GM12875 (cell line): ENCODE results near the gene C2orf76.

Experiments used
- H3K4me3 ChIP-seq: one replicate; pipeline ENCODE4 v1.5.1; 2011; ENCODE audit warnings: low read depth, low read length, control low read depth
- CTCF ChIP-seq: IDR thresholded peaks from 2 replicates; pipeline ENCODE4 v1.5.1; 2011; ENCODE audit warnings: low read depth, mild to moderate bottlenecking, control low read depth, inconsistent platforms, low read length, moderate library complexity, borderline replicate concordance; ENCODE audit not compliant: insufficient read depth

C2orf76 gene

GRCh38 chr2:119308793-119309330 lies 57.8 kb downstream of the C2orf76 start:
- no peak overlapping the region for H3K4me3 ChIP-seq
- no peak for TF ChIP-seq CTCF

GRCh38 chr2:119307419-119308140 lies 59.1 kb downstream of the C2orf76 start:
- TF ChIP-seq CTCF, result no peak
- no peak overlapping the region for H3K4me3 ChIP-seq

- no peak overlapping the region for H3K4me3 ChIP-seq
- no peak for TF ChIP-seq CTCF
Measured at GRCh38 chr2:119306196-119306590, 60.4 kb downstream of the C2orf76 start.

- no peak for TF ChIP-seq CTCF
- H3K4me3 ChIP-seq, result no peak overlapping the region
Measured at GRCh38 chr2:119305497-119306195, 61.0 kb downstream of the C2orf76 start.

DNA sequence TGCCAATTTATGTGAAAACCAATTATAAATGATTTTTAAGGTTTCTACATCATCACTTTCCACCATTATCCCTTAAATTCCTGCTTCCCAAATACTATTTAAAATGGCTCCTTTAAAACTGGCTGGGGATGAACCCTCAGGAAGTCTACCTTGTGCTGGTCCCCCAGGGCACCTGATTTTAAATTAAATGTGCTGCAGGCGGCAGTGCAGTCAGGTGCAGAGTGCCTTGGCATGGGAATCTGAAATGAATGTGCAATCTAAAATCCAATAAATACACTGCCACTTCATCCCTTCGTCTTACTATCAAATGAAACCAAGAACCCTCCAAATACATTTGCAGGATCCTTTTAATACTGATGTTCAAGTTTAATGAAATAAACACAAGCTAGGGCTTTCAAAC lies 61.8 kb downstream of the C2orf76 start:
- no peak overlapping the region for H3K4me3 ChIP-seq
- TF ChIP-seq CTCF, result no peak

DNA sequence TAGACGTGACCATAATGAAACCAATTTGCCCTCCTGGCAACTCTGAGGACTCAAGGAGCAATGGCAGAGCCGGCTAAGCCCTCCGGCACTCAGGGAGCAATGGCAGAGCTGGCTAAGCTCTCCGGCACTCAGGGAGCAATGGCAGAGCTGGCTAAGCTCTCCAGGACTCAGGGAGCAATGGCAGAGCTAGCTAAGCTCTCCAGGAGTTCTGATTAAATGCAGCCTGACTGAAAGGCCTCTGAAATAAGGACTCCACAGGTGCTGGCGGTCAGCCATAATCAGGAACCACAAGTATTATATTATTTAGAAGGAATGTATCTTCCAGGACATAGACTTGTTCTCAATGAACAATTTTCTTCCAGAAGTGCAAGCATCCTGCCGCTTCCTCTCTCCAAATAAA lies 65.2 kb downstream of the C2orf76 start:
- no peak overlapping the region for H3K4me3 ChIP-seq

More for the DNA sequence above, 65.2 kb downstream of the C2orf76 start:
- TF ChIP-seq CTCF, result no peak
